Karpas-422 (cell line): ENCODE results near the gene BEX3. TPM values are rescaled to one million over a fixed set of nuclear protein-coding genes. Genes with fewer than 3 reads are reported as not detected.
"Not testable (repeated sequence)": the region's sequence is repeated elsewhere in the genome, so short reads cannot be mapped to it uniquely, and the experiment has no call there.

ENCODE experiments used
- DNase-seq: peaks from one replicate; pipeline ENCODE4 v3.0.0-alpha.2; 2015
- H2AFZ ChIP-seq: fragments of 200-600 bp; sonication (generic); 2 replicates; pipeline ENCODE4 v1.6.1; 2014; ENCODE audit warnings: antibody characterized with exemption, low read length, mixed read lengths
- H3K27ac ChIP-seq: fragments of 200-600 bp; sonication (generic); 2 replicates; pipeline ENCODE4 v1.5.1; 2014; ENCODE audit warnings: mild to moderate bottlenecking, low read length, moderate library complexity
- H3K27me3 ChIP-seq: fragments of 200-600 bp; sonication (generic); 2 replicates; pipeline ENCODE4 v1.6.1; 2014; ENCODE audit warnings: low read length, mixed read lengths
- H3K36me3 ChIP-seq: fragments of 200-600 bp; sonication (generic); 2 replicates; pipeline ENCODE4 v1.6.1; 2014; ENCODE audit warnings: low read length, mixed read lengths; ENCODE audit not compliant: insufficient read depth
- H3K4me1 ChIP-seq: fragments of 200-600 bp; sonication (generic); 2 replicates; pipeline ENCODE4 v1.6.1; 2014; ENCODE audit warnings: mild to moderate bottlenecking, low read length, mixed read lengths
- H3K4me2 ChIP-seq: fragments of 200-600 bp; sonication (generic); 2 replicates; pipeline ENCODE4 v1.6.1; 2014; ENCODE audit warnings: low read length, low read depth, mild to moderate bottlenecking; ENCODE audit not compliant: poor library complexity, severe bottlenecking
- H3K4me3 ChIP-seq: fragments of 200-600 bp; sonication (generic); 2 replicates; pipeline ENCODE4 v1.5.1; 2014; ENCODE audit warnings: mild to moderate bottlenecking, antibody characterized with exemption, low read length, mixed read lengths
- H3K79me2 ChIP-seq: fragments of 200-600 bp; sonication (generic); 2 replicates; pipeline ENCODE4 v1.6.1; 2014; ENCODE audit warnings: mild to moderate bottlenecking, low read length, mixed read lengths
- H3K9ac ChIP-seq: fragments of 200-600 bp; sonication (generic); 2 replicates; pipeline ENCODE4 v1.6.0; 2014; ENCODE audit warnings: low read length
- H3K9me2 ChIP-seq: fragments of 200-600 bp; sonication (generic), shearing (Covaris generic); replicated peaks from 2 replicates; pipeline ENCODE4 v1.6.0; 2014; ENCODE audit warnings: mild to moderate bottlenecking, low read length, moderate library complexity; ENCODE audit not compliant: insufficient read depth
- H3K9me3 ChIP-seq: fragments of 300-700, 200-600 bp; sonication (generic); 2 replicates; pipeline ENCODE4 v1.6.1; 2014; ENCODE audit warnings: low read length, mixed read lengths
- H4K20me1 ChIP-seq: fragments of 200-600 bp; sonication (generic); 2 replicates; pipeline ENCODE4 v1.6.1; 2014; ENCODE audit warnings: mild to moderate bottlenecking, antibody characterized with exemption, low read length, low read depth; ENCODE audit not compliant: insufficient read depth
- total RNA-seq: library from RNA; depleted of rRNA; stranded (reverse); fragments of >200 nt; shearing (Covaris generic); gene quantifications from 2 replicates; pipeline ENCODE4 v1.2.3, GENCODE V29; 2014; ENCODE audit warnings: low replicate concordance

BEX3 gene
- total RNA-seq, 1 experiment from 2014 or later = not detected

GRCh38 chrX:103385283-103385830 lies 9.0 kb downstream of the BEX3 start:
- not testable (repeated sequence) for H3K79me2 ChIP-seq, H3K4me3 ChIP-seq, H3K36me3 ChIP-seq, H4K20me1 ChIP-seq, H3K27me3 ChIP-seq, H3K9ac ChIP-seq, H3K4me1 ChIP-seq, H3K9me2 ChIP-seq, H2AFZ ChIP-seq, DNase-seq, H3K4me2 ChIP-seq, H3K27ac ChIP-seq, H3K9me3 ChIP-seq

GRCh38 chrX:103386332-103386731 lies 10.0 kb downstream of the BEX3 start:
- H3K9me3 ChIP-seq = no peaks in the 10 kb centered on the region
- H3K4me2 ChIP-seq = no peak overlapping the region
- H3K9me2 ChIP-seq = no peaks in the 10 kb centered on the region
- no peak overlapping the region for H3K4me3 ChIP-seq
- H3K9ac ChIP-seq = no peak overlapping the region
- no peak for DNase-seq
- no peak overlapping the region for H2AFZ ChIP-seq
- no peaks in the 10 kb centered on the region for H3K36me3 ChIP-seq
- H3K27ac ChIP-seq = no peak overlapping the region
- no peaks in the 10 kb centered on the region for H4K20me1 ChIP-seq
- H3K4me1 ChIP-seq = no peaks in the 10 kb centered on the region
- H3K27me3 ChIP-seq = no peaks in the 10 kb centered on the region
- no peaks in the 10 kb centered on the region for H3K79me2 ChIP-seq

GRCh38 chrX:103393487-103393886 lies 17.1 kb downstream of the BEX3 start:
- no peak overlapping the region for H2AFZ ChIP-seq
- no peak overlapping the region for H3K4me2 ChIP-seq
- no peak overlapping the region for H3K27ac ChIP-seq
- no peaks in the 10 kb centered on the region for H4K20me1 ChIP-seq
- no peaks in the 10 kb centered on the region for H3K79me2 ChIP-seq
- H3K27me3 ChIP-seq = no peaks in the 10 kb centered on the region
- H3K36me3 ChIP-seq = no peaks in the 10 kb centered on the region
- H3K9me3 ChIP-seq = no peaks in the 10 kb centered on the region
- H3K4me3 ChIP-seq = no peak overlapping the region
- no peaks in the 10 kb centered on the region for H3K4me1 ChIP-seq
- no peak overlapping the region for H3K9ac ChIP-seq
- no peak for DNase-seq
- H3K9me2 ChIP-seq = no peaks in the 10 kb centered on the region

GRCh38 chrX:103396186-103396585 lies 19.8 kb downstream of the BEX3 start:
- Histone ChIP-seq H3K9ac (no peak overlapping the region), H3K9me3 (no peaks in the 10 kb centered on the region), H3K27ac (no peak overlapping the region), H2AFZ (no peak overlapping the region), H3K4me1 (peaks cover 15% of the 10 kb centered on the region), H3K9me2 (no peaks in the 10 kb centered on the region), H3K4me3 (no peak overlapping the region), H3K27me3 (no peaks in the 10 kb centered on the region), H4K20me1 (no peaks in the 10 kb centered on the region), H3K4me2 (no peak overlapping the region), H3K79me2 (no peaks in the 10 kb centered on the region), H3K36me3 (no peaks in the 10 kb centered on the region)
- no peak for DNase-seq

DNA sequence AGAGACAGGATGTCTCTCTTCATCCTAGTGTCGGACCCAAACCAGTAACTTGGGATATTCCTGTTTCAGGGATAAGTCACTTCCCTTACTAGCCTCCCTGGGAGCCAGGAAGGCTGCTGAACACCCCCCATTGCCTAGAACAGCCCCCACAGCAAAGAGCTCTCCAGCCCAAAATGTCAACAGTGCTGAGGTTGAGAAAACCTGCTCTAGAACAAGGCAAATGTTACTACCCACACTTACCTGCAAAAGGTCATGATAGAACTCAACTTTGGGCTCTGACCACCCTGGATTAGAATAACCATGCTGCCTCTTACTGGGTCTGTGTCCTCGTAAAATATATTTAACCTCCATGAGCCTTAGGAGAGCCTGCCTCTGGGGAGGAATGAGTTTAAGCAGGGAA lies 20.3 kb downstream of the BEX3 start:
- Histone ChIP-seq H3K4me3 (no peak overlapping the region), H3K9me2 (no peaks in the 10 kb centered on the region), H3K4me1 (peaks cover 15% of the 10 kb centered on the region), H3K36me3 (no peaks in the 10 kb centered on the region), H3K27me3 (no peaks in the 10 kb centered on the region), H3K9me3 (no peaks in the 10 kb centered on the region), H3K4me2 (no peak overlapping the region), H4K20me1 (no peaks in the 10 kb centered on the region), H3K9ac (no peak overlapping the region), H3K27ac (no peak overlapping the region), H3K79me2 (no peaks in the 10 kb centered on the region), H2AFZ (no peak overlapping the region)
- no peak for DNase-seq

GRCh38 chrX:103397707-103398106 lies 21.4 kb downstream of the BEX3 start:
- Histone ChIP-seq H3K27me3 (no peaks in the 10 kb centered on the region), H2AFZ (no peak overlapping the region), H3K4me2 (no peak overlapping the region), H3K36me3 (no peaks in the 10 kb centered on the region), H4K20me1 (no peaks in the 10 kb centered on the region), H3K4me3 (no peak overlapping the region), H3K9ac (no peak overlapping the region), H3K27ac (no peak overlapping the region), H3K9me3 (no peaks in the 10 kb centered on the region), H3K4me1 (peaks cover 15% of the 10 kb centered on the region), H3K79me2 (no peaks in the 10 kb centered on the region), H3K9me2 (no peaks in the 10 kb centered on the region)
- DNase-seq = no peak

DNA sequence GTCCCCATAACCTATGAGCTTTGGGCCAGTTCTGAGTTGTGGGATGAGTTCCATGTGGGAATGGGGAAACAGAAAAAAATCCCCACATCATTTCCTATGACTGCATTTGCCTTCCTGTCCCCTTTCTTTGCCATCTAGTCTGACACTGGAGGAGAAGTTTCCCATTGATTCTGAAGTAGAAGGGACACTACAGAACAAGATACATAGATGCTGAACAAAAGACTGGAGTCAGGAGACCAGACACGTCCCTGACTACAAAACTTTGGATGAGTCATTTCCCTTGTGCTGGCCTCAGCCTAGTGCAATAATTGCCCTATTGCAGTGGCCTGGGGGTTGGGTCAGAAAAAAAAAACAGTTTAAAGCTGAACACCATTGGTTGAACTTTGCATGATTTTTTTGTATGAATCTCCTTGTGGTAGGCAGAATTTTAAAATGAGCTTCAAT lies 22.1 kb downstream of the BEX3 start:
- no peaks in the 10 kb centered on the region for H3K36me3 ChIP-seq
- no peak overlapping the region for H3K27ac ChIP-seq
- no peaks in the 10 kb centered on the region for H3K9me3 ChIP-seq
- no peaks in the 10 kb centered on the region for H4K20me1 ChIP-seq
- DNase-seq = no peak
- H2AFZ ChIP-seq = no peak overlapping the region
- H3K79me2 ChIP-seq = no peaks in the 10 kb centered on the region
- no peaks in the 10 kb centered on the region for H3K9me2 ChIP-seq
- H3K4me1 ChIP-seq = peaks cover 15% of the 10 kb centered on the region
- H3K4me2 ChIP-seq = no peak overlapping the region
- H3K27me3 ChIP-seq = no peaks in the 10 kb centered on the region
- H3K4me3 ChIP-seq = no peak overlapping the region
- no peak overlapping the region for H3K9ac ChIP-seq

DNA sequence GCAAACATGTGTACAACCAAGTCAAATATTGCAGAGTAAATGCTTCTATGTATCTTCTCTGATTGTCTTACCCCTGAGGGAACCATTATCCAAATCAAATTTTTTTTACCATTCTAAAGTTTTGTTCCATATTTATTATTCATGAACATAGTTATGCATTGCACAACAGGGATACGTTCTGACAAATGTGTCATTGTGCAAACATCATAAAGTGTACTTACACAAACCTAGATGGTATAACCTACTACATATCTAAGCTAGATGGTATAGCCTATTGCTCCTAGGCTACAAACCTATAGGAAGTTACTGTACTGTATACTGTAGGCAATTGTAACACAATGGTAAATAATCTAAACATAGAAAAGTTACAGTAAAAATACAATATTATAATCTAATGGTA lies 23.4 kb downstream of the BEX3 start:
- Histone ChIP-seq H3K27ac (no peak overlapping the region), H3K36me3 (no peaks in the 10 kb centered on the region), H3K27me3 (no peaks in the 10 kb centered on the region), H3K4me3 (no peak overlapping the region), H4K20me1 (no peaks in the 10 kb centered on the region), H3K79me2 (peaks cover under 1% of the 10 kb centered on the region; the same call in 1 of the 2 replicates), H3K9me3 (no peaks in the 10 kb centered on the region), H3K4me2 (peak overlapping the region; percentile 51), H3K9me2 (no peaks in the 10 kb centered on the region), H2AFZ (no peak overlapping the region), H3K9ac (no peak overlapping the region), H3K4me1 (peaks cover 20% of the 10 kb centered on the region)
- DNase-seq = no peak

DNA sequence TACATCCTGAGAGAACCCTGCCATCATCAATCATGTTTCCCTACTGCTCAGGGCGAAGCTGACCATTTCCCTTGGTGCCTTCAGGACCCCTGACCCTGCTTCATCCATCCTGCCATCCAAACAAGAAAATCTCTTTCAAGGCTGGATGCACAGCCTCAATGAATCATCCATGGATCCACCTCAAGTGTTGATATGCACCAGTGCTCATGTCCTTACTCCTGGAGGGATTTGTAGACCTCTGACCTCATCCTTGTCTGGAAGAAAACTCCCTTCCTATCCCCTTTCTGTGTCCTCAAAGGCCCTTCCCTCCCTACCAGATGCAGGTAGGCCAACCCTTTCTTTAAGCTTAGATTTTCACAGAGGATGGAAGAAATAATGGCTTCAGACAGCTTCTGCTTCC lies 24.6 kb downstream of the BEX3 start:
- peaks cover 10% of the 10 kb centered on the region for H3K79me2 ChIP-seq
- no peak overlapping the region for H3K9ac ChIP-seq
- H2AFZ ChIP-seq = no peak overlapping the region
- DNase-seq = no peak
- H3K9me2 ChIP-seq = no peaks in the 10 kb centered on the region
- no peaks in the 10 kb centered on the region for H3K36me3 ChIP-seq
- no peaks in the 10 kb centered on the region for H3K27me3 ChIP-seq
- H3K4me1 ChIP-seq = peaks cover 27% of the 10 kb centered on the region
- no peak overlapping the region for H3K4me3 ChIP-seq
- no peaks in the 10 kb centered on the region for H4K20me1 ChIP-seq
- no peaks in the 10 kb centered on the region for H3K9me3 ChIP-seq
- no peak overlapping the region for H3K27ac ChIP-seq
- H3K4me2 ChIP-seq = peak overlapping the region; percentile 51
